ENCODE results near the gene KDM2B.

- TF ChIP-seq CTCF (conservative IDR thresholded peaks at IDR 0.05; ENCODE audit: low read depth in 2 of 2) (no peak), POLR2AphosphoS5 (IDR thresholded peaks at IDR 0.05; ENCODE audit: low read depth) (no peak), EZH2 (IDR thresholded peaks at IDR 0.05; ENCODE audit: low read depth, unreplicated experiment) (no peak), STAT1 (IDR thresholded peaks at IDR 0.05; ENCODE audit: unreplicated experiment) (no peak), NANOG (IDR thresholded peaks at IDR 0.05; ENCODE audit: borderline replicate concordance) (no peak), JUNB (IDR thresholded peaks at IDR 0.05; ENCODE audit: unreplicated experiment) (no peak), CREB1 (CRISPR knock-in tag; IDR thresholded peaks at IDR 0.05; ENCODE audit: low read depth) (no peak)
- TF ChIP-seq, protein P1, sequence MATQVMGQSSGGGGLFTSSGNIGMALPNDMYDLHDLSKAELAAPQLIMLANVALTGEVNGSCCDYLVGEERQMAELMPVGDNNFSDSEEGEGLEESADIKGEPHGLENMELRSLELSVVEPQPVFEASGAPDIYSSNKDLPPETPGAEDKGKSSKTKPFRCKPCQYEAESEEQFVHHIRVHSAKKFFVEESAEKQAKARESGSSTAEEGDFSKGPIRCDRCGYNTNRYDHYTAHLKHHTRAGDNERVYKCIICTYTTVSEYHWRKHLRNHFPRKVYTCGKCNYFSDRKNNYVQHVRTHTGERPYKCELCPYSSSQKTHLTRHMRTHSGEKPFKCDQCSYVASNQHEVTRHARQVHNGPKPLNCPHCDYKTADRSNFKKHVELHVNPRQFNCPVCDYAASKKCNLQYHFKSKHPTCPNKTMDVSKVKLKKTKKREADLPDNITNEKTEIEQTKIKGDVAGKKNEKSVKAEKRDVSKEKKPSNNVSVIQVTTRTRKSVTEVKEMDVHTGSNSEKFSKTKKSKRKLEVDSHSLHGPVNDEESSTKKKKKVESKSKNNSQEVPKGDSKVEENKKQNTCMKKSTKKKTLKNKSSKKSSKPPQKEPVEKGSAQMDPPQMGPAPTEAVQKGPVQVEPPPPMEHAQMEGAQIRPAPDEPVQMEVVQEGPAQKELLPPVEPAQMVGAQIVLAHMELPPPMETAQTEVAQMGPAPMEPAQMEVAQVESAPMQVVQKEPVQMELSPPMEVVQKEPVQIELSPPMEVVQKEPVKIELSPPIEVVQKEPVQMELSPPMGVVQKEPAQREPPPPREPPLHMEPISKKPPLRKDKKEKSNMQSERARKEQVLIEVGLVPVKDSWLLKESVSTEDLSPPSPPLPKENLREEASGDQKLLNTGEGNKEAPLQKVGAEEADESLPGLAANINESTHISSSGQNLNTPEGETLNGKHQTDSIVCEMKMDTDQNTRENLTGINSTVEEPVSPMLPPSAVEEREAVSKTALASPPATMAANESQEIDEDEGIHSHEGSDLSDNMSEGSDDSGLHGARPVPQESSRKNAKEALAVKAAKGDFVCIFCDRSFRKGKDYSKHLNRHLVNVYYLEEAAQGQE (IDR thresholded peaks at IDR 0.05; ENCODE audit: unreplicated experiment), result no peak
Observed at GRCh38 chr12:121442028-121442948, 138.5 kb downstream of the KDM2B start.

Measured in GM23338 (cell line).